DND-41 (cell line): ENCODE measurements around the gene VANGL2.

Experiments used
- ATAC-seq: fragments of 200-7000 bp; cut with Tn5 transposase; 3 replicates; pipeline ENCODE4 v1.9.1; 2021; ENCODE audit warnings: low read depth; ENCODE audit not compliant: insufficient read depth
- DNase-seq: peaks from one replicate; pipeline ENCODE4 v3.0.0-alpha.2; 2020
- H2AFZ ChIP-seq: 2 replicates; pipeline ENCODE4 v1.6.0; 2012; ENCODE audit warnings: low read depth, low read length
- H3K27ac ChIP-seq: 2 replicates; pipeline ENCODE4 v1.5.1; 2012; ENCODE audit warnings: low read length, inconsistent platforms
- H3K27me3 ChIP-seq: fragments of 200-600 bp; sonication (generic); 2 replicates; pipeline ENCODE4 v1.6.0; 2012; ENCODE audit warnings: low read length, mild to moderate bottlenecking, inconsistent platforms; ENCODE audit not compliant: insufficient read depth, poor library complexity
- H3K36me3 ChIP-seq: 2 replicates; pipeline ENCODE4 v1.5.1; 2012; ENCODE audit warnings: low read length, inconsistent platforms; ENCODE audit not compliant: insufficient read depth
- H3K4me1 ChIP-seq: 2 replicates; pipeline ENCODE4 v1.5.1; 2012; ENCODE audit warnings: mild to moderate bottlenecking, low read length; ENCODE audit not compliant: insufficient read depth
- H3K4me2 ChIP-seq: 2 replicates; pipeline ENCODE4 v1.6.0; 2012; ENCODE audit warnings: mild to moderate bottlenecking, moderate library complexity, low read length, inconsistent platforms; ENCODE audit not compliant: insufficient read depth
- H3K4me3 ChIP-seq, 2 experiments: fragments of 200-600 bp in 1 of 2; shearing (Covaris generic) in 1 of 2; 2 replicates each; pipeline ENCODE4 v1.5.1; 2012 to 2016; ENCODE audit warnings: inconsistent platforms in 2 of 2, low read length in 2 of 2, mild to moderate bottlenecking in 2 of 2, low read depth in 1 of 2, moderate library complexity in 1 of 2
- H3K79me2 ChIP-seq: 2 replicates; pipeline ENCODE4 v1.6.0; 2012; ENCODE audit warnings: low read length, inconsistent platforms; ENCODE audit not compliant: insufficient read depth
- H3K9ac ChIP-seq: 2 replicates; pipeline ENCODE4 v1.6.0; 2012; ENCODE audit warnings: low read depth, mild to moderate bottlenecking, inconsistent platforms, low read length, moderate library complexity
- H3K9me3 ChIP-seq: 2 replicates; pipeline ENCODE4 v1.5.1; 2012; ENCODE audit warnings: low read length, moderate library complexity, mild to moderate bottlenecking, inconsistent platforms; ENCODE audit not compliant: insufficient read depth, severe bottlenecking
- H4K20me1 ChIP-seq: 2 replicates; pipeline ENCODE4 v1.6.0; 2012; ENCODE audit warnings: low read length; ENCODE audit not compliant: insufficient read depth
- EZH2 ChIP-seq: IDR thresholded peaks from 3 replicates; pipeline ENCODE4 v1.6.1; 2012; ENCODE audit warnings: borderline replicate concordance, low read depth, mild to moderate bottlenecking, moderate library complexity, low read length, inconsistent platforms; ENCODE audit not compliant: severe bottlenecking
- TF ChIP-seq, protein P1 (sequence below): IDR thresholded peaks from 2 replicates; pipeline ENCODE4 v1.5.1; 2012; ENCODE audit warnings: borderline replicate concordance, low read length, moderate library complexity, mild to moderate bottlenecking; ENCODE audit not compliant: poor library complexity, severe bottlenecking; ENCODE audit errors: extremely low read depth

VANGL2 gene

GRCh38 chr1:160362168-160362957 is 38.0 kb upstream of the VANGL2 start:
- Histone ChIP-seq H3K4me3 (no peak overlapping the region), H3K4me1 (no peaks in the 10 kb centered on the region), H3K27ac (no peak overlapping the region), H4K20me1 (no peaks in the 10 kb centered on the region), H3K4me2 (no peak overlapping the region), H2AFZ (no peak overlapping the region), H3K79me2 (no peaks in the 10 kb centered on the region), H3K9ac (no peak overlapping the region), H3K27me3 (no peaks in the 10 kb centered on the region), H3K9me3 (no peaks in the 10 kb centered on the region), H3K36me3 (peaks cover 11% of the 10 kb centered on the region)
- no peak for ATAC-seq
- no peak for DNase-seq
- TF ChIP-seq EZH2, result no peak
- TF ChIP-seq, protein P1, sequence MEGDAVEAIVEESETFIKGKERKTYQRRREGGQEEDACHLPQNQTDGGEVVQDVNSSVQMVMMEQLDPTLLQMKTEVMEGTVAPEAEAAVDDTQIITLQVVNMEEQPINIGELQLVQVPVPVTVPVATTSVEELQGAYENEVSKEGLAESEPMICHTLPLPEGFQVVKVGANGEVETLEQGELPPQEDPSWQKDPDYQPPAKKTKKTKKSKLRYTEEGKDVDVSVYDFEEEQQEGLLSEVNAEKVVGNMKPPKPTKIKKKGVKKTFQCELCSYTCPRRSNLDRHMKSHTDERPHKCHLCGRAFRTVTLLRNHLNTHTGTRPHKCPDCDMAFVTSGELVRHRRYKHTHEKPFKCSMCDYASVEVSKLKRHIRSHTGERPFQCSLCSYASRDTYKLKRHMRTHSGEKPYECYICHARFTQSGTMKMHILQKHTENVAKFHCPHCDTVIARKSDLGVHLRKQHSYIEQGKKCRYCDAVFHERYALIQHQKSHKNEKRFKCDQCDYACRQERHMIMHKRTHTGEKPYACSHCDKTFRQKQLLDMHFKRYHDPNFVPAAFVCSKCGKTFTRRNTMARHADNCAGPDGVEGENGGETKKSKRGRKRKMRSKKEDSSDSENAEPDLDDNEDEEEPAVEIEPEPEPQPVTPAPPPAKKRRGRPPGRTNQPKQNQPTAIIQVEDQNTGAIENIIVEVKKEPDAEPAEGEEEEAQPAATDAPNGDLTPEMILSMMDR, result no peak

GRCh38 chr1:160363010-160363409 is 37.4 kb upstream of the VANGL2 start:
- Histone ChIP-seq H4K20me1 (no peaks in the 10 kb centered on the region), H3K4me3 (no peak overlapping the region), H3K9me3 (no peaks in the 10 kb centered on the region), H3K4me1 (no peaks in the 10 kb centered on the region), H2AFZ (no peak overlapping the region), H3K27me3 (no peaks in the 10 kb centered on the region), H3K9ac (no peak overlapping the region), H3K4me2 (no peak overlapping the region), H3K79me2 (no peaks in the 10 kb centered on the region), H3K36me3 (peaks cover 10% of the 10 kb centered on the region), H3K27ac (no peak overlapping the region)
- no peak for ATAC-seq
- TF ChIP-seq EZH2, result no peak
- TF ChIP-seq, protein P1, result no peak
- no peak for DNase-seq

DNA sequence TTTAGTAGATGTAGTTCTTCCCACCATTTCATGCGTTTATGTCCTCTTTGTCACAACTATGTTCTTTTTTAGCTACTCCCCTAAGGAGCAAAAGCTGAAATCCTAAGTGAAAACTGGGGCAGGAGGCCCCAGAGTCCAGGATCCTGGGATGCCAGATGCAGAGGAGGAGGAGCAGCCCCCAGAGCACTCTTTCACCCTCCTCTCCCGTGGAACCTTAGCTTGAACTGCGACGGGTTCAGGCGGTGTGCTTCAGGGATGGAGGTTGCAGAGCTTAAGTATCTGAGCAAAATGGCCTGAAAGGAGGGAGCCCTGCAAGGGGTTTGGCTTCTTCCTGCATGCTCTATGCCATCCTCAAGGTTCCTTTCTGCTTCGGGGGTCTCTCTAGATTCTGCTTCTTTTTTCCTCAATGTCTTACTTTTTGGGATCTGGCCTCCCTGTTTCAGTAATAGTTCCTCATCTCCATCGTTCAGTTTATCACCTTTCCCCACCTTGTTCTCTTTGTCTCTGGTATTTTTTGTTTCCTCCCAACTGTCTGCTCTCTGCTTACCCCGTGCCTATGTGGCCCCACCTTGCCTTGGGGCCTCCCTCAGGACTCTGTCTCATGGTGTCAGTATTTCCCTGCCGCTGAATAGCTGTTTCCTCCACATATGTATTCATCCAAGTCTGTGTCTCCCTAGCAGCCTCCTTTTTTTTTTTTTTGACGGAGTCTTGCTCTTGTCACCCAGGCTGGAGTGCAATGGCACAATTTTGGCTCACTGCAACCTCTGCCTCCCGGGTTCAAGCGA is 36.2 kb upstream of the VANGL2 start:
- no peak overlapping the region for H2AFZ ChIP-seq
- DNase-seq (no peak), ATAC-seq (no peak)
- H4K20me1 ChIP-seq, result no peaks in the 10 kb centered on the region
- no peaks in the 10 kb centered on the region for H3K79me2 ChIP-seq
- H3K36me3 ChIP-seq, result peaks cover 4% of the 10 kb centered on the region; the same call in 1 of the 2 replicates
- H3K4me1 ChIP-seq, result no peaks in the 10 kb centered on the region
- no peaks in the 10 kb centered on the region for H3K9me3 ChIP-seq
- no peak overlapping the region for H3K9ac ChIP-seq
- no peak overlapping the region for H3K4me3 ChIP-seq
- no peak overlapping the region for H3K27ac ChIP-seq
- H3K4me2 ChIP-seq, result no peak overlapping the region
- TF ChIP-seq, protein P1, result no peak
- TF ChIP-seq EZH2, result no peak
- peaks cover 4% of the 10 kb centered on the region for H3K27me3 ChIP-seq
